Fibroblast of lung (primary cell): ENCODE data around the gene KLHL5. TPM values are rescaled to one million over a fixed set of nuclear protein-coding genes. Genes with fewer than 3 reads are reported as not detected.

Experiments used
- DNase-seq, 2 donors: peaks; one replicate each; pipeline versions ENCODE4 v3.0.0 to v3.0.0-alpha.2; 2010; ENCODE audit warnings: low read depth in 2 of 2
- H2AFZ ChIP-seq: 2 replicates; pipeline ENCODE4 v1.5.1; 2012; ENCODE audit warnings: low read length, control low read depth, inconsistent platforms
- H3K27ac ChIP-seq: 2 replicates; pipeline ENCODE4 v1.5.1; 2011; ENCODE audit warnings: low read length, control low read depth; ENCODE audit not compliant: insufficient read depth
- H3K27me3 ChIP-seq: 2 replicates; pipeline ENCODE4 v1.5.1; 2011; ENCODE audit warnings: mild to moderate bottlenecking, low read length; ENCODE audit not compliant: control insufficient read depth, insufficient read depth
- H3K36me3 ChIP-seq: 2 replicates; pipeline ENCODE4 v1.5.1; 2011; ENCODE audit warnings: low read length; ENCODE audit not compliant: control insufficient read depth, insufficient read depth
- H3K4me1 ChIP-seq: 2 replicates; pipeline ENCODE4 v1.5.1; 2011; ENCODE audit warnings: low read length; ENCODE audit not compliant: control insufficient read depth, insufficient read depth; ENCODE audit errors: extremely low read depth
- H3K4me2 ChIP-seq: 2 replicates; pipeline ENCODE4 v1.5.1; 2011; ENCODE audit warnings: low read length, control low read depth; ENCODE audit not compliant: insufficient read depth; ENCODE audit errors: extremely low read depth
- H3K4me3 ChIP-seq, 4 experiments: fragments of 200-600 bp in 1 of 4; sonication (generic) in 1 of 4; replicated peaks in 1 of 4; 2 replicates each; pipeline ENCODE4 v1.5.1; 2011 to 2016; ENCODE audit warnings: low read length in 4 of 4, low read depth in 3 of 4, mild to moderate bottlenecking in 3 of 4, control low read depth in 2 of 4, inconsistent platforms in 1 of 4, mixed read lengths in 1 of 4; ENCODE audit not compliant: insufficient read depth in 1 of 4; ENCODE audit errors: control extremely low read depth in 1 of 4
- H3K79me2 ChIP-seq: 2 replicates; pipeline ENCODE4 v1.5.1; 2012; ENCODE audit warnings: mild to moderate bottlenecking, low read length, inconsistent platforms; ENCODE audit not compliant: control insufficient read depth, insufficient read depth
- H3K9ac ChIP-seq: 2 replicates; pipeline ENCODE4 v1.5.1; 2011; ENCODE audit warnings: mild to moderate bottlenecking, low read length, control low read depth; ENCODE audit not compliant: insufficient read depth
- H3K9me3 ChIP-seq: 2 replicates; pipeline ENCODE4 v1.5.1; 2012; ENCODE audit warnings: low read depth, low read length; ENCODE audit not compliant: control insufficient read depth, insufficient read depth
- H4K20me1 ChIP-seq: 2 replicates; pipeline ENCODE4 v1.5.1; 2011; ENCODE audit warnings: low read length; ENCODE audit not compliant: control insufficient read depth, insufficient read depth; ENCODE audit errors: extremely low read depth
- CTCF ChIP-seq, 2 donors: IDR thresholded peaks in 1 of 2; conservative IDR thresholded peaks in 1 of 2; 1 replicate in 1 of 2; 2 replicates in 1 of 2; pipeline ENCODE4 v1.5.1; 2011 to 2012; ENCODE audit warnings: low read length in 2 of 2, control low read depth in 1 of 2, inconsistent platforms in 1 of 2, low read depth in 1 of 2, mild to moderate bottlenecking in 1 of 2
- EZH2 ChIP-seq: IDR thresholded peaks from 2 replicates; pipeline ENCODE4 v1.5.1; 2012; ENCODE audit warnings: low read length, control low read depth, mild to moderate bottlenecking; ENCODE audit errors: missing control alignments
- polyA plus RNA-seq, 2 donors: library from polyadenylated mRNA; depleted of rRNA in 1 of 2; stranded (reverse) in 1 of 2; unstranded in 1 of 2; fragments of >200 nt; gene quantifications; 2 replicates each; pipeline ENCODE4 v1.2.1, GENCODE V29; 2011 to 2012; ENCODE audit warnings: missing spikeins in 1 of 2
- total RNA-seq: library from RNA; depleted of rRNA; stranded (reverse); fragments of >200 nt; gene quantifications from 2 replicates; pipeline ENCODE4 v1.2.1, GENCODE V29; 2014

Gene KLHL5
- total and polyA plus RNA-seq, 2 donors (not counting 1 experiment from before 2014, with no cell fraction given): 88.3 to 120 TPM

GRCh38 chr4:39125600-39125985, 63.6 kb downstream of the KLHL5 start:
- no peak overlapping the region for H3K27ac ChIP-seq
- H3K4me3 ChIP-seq: no peak overlapping the region
- no peak for DNase-seq
- H2AFZ ChIP-seq: no peak overlapping the region
- no peaks in the 10 kb centered on the region for H4K20me1 ChIP-seq
- H3K4me1 ChIP-seq: no peaks in the 10 kb centered on the region
- H3K27me3 ChIP-seq: no peaks in the 10 kb centered on the region
- H3K4me2 ChIP-seq: no peak overlapping the region
- H3K36me3 ChIP-seq: no peaks in the 10 kb centered on the region
- TF ChIP-seq CTCF (conservative IDR thresholded peaks at IDR 0.05 in 1 of 2, IDR thresholded peaks at IDR 0.05 in 1 of 2; ENCODE audit: low read depth in 1 of 2, low read length in 2 of 2) (no peak), EZH2 (no peak)
- no peaks in the 10 kb centered on the region for H3K9me3 ChIP-seq
- H3K9ac ChIP-seq: no peak overlapping the region
- H3K79me2 ChIP-seq: no peaks in the 10 kb centered on the region

- H3K4me2 ChIP-seq: no peak overlapping the region
- TF ChIP-seq EZH2 (no peak), CTCF (conservative IDR thresholded peaks at IDR 0.05 in 1 of 2, IDR thresholded peaks at IDR 0.05 in 1 of 2; ENCODE audit: low read depth in 1 of 2, low read length in 2 of 2) (no peak)
- no peaks in the 10 kb centered on the region for H3K4me1 ChIP-seq
- H4K20me1 ChIP-seq: no peaks in the 10 kb centered on the region
- H3K27ac ChIP-seq: no peak overlapping the region
- H3K4me3 ChIP-seq: no peak overlapping the region
- H3K9me3 ChIP-seq: no peaks in the 10 kb centered on the region
- no peak for DNase-seq
- H3K79me2 ChIP-seq: no peaks in the 10 kb centered on the region
- no peaks in the 10 kb centered on the region for H3K27me3 ChIP-seq
- no peak overlapping the region for H3K9ac ChIP-seq
- no peaks in the 10 kb centered on the region for H3K36me3 ChIP-seq
- H2AFZ ChIP-seq: no peak overlapping the region
These were observed 64.4 kb downstream of the KLHL5 start for GRCh38 chr4:39126256-39127095.

GRCh38 chr4:39133623-39134022, 71.6 kb downstream of the KLHL5 start:
- H3K9ac ChIP-seq: no peak overlapping the region
- no peaks in the 10 kb centered on the region for H3K9me3 ChIP-seq
- H3K4me2 ChIP-seq: no peak overlapping the region
- H4K20me1 ChIP-seq: no peaks in the 10 kb centered on the region
- no peaks in the 10 kb centered on the region for H3K36me3 ChIP-seq
- H3K79me2 ChIP-seq: no peaks in the 10 kb centered on the region
- no peak overlapping the region for H2AFZ ChIP-seq
- no peak for DNase-seq
- no peaks in the 10 kb centered on the region for H3K27me3 ChIP-seq
- H3K27ac ChIP-seq: no peak overlapping the region
- TF ChIP-seq CTCF (conservative IDR thresholded peaks at IDR 0.05 in 1 of 2, IDR thresholded peaks at IDR 0.05 in 1 of 2; ENCODE audit: low read depth in 1 of 2, low read length in 2 of 2): no peak
- no peak for TF ChIP-seq EZH2
- H3K4me1 ChIP-seq: peaks cover 2% of the 10 kb centered on the region
- no peak overlapping the region for H3K4me3 ChIP-seq
